ENCODE results near the gene UBE2D2.

UBE2D2 gene

DNA sequence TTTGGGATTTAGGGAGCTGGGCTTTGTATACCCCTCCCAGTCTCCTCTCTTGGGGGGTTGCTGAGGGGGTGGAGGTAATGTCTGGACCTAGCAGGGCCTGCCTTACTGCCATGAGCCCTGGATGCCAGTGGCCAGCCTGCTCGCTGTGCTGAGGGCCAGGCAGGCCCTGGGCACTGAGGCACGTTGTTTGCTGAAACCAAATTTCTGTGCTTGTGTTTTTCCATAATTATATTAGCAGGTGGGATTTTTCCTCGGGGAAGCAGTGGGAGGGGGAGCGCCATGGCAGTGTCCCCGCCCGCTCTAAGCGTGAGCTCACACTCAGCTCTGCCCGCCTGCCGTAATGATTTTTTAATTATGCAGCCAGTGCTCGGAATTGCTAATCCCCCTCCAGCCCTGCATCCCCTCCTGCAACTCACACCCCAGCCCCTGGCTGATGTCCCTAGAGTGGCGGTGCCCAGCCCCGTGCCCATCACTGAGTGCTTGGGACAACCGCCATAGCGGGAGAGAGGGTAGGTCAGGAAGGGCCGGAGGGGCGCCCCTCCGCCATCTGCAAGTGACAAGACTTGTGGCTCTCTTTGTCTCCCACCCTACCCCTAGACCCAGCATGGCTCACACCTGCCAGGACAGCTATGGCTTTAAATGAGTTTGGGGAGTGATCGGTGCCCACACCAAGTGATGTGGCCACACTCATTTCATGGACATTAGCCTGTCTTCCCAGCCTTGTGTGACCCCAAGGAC, 108.0 kb downstream of the UBE2D2 start:
- TF ChIP-seq, protein P1, sequence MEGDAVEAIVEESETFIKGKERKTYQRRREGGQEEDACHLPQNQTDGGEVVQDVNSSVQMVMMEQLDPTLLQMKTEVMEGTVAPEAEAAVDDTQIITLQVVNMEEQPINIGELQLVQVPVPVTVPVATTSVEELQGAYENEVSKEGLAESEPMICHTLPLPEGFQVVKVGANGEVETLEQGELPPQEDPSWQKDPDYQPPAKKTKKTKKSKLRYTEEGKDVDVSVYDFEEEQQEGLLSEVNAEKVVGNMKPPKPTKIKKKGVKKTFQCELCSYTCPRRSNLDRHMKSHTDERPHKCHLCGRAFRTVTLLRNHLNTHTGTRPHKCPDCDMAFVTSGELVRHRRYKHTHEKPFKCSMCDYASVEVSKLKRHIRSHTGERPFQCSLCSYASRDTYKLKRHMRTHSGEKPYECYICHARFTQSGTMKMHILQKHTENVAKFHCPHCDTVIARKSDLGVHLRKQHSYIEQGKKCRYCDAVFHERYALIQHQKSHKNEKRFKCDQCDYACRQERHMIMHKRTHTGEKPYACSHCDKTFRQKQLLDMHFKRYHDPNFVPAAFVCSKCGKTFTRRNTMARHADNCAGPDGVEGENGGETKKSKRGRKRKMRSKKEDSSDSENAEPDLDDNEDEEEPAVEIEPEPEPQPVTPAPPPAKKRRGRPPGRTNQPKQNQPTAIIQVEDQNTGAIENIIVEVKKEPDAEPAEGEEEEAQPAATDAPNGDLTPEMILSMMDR (IDR thresholded peaks at IDR 0.05), result no peak

DNA sequence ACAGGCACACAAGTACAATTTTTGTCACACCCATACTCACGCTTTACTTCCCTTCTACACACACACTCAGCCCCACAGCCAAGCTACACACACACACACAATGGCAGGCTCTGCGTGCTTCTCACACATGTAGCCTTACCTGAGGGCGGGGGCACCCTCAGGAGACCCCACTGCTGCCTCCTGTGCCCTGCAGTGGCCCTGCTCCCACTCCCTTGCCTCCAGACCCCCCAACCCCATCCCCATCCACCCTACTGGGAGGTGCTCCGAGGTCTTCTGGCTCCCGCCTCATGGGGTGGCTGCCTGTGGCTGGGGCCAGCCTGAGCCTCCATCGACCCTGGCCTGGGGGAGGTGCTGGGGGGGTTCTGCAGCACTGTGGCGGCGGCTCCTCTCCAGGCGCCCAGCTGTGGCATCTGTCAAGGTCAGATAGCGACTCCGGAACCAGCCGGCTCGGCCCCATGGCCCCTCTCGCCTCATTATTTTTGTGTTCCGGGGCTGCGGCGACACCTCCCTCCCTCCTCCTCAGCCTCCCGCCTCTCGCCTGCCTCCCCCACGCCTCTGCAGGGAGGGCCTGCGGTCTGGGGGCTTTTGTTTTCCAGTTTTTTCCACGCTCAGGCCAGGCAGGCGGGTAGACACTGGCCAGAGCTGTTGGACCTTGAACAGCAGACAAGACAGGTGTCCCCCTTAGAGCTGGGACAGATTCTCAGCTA, 108.7 kb downstream of the UBE2D2 start:
- TF ChIP-seq, protein P1 (IDR thresholded peaks at IDR 0.05), result no peak

DNA sequence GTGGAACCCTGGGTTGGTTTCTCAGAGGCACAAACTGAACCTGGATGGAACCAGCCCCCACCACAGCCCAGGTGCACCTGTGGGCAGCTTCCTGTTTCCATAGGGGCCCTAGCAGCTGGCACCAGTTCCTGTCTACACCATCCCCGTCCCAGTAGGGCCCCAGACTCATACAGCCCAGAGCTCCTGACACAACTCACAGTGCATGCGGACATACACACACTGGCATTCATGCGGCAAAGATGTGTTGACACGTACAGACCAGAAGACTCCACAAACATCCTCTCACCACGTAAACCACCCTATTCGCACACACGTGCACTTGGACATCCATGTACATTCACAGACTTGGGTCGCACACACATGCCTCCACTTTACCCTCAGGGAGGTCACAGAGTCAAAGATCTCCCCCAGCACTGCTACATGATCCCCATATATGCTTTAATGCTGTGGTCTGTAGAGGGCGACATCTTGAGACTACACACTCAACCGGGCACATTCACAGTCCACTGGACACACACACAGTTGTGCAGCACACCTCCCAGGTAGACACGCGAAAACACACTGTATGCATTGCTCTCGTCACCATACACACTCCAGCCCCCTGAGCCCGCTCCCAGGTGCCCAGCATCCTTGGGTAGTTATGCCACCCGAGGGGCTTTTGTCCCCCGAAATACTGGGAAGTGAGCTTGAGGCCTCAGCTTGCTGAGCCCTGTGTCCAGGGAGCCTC, 109.4 kb downstream of the UBE2D2 start:
- TF ChIP-seq, protein P1 (IDR thresholded peaks at IDR 0.05), result 0 out of 2 replicates have a peak, but pooled peaks have one; percentile 20

DNA sequence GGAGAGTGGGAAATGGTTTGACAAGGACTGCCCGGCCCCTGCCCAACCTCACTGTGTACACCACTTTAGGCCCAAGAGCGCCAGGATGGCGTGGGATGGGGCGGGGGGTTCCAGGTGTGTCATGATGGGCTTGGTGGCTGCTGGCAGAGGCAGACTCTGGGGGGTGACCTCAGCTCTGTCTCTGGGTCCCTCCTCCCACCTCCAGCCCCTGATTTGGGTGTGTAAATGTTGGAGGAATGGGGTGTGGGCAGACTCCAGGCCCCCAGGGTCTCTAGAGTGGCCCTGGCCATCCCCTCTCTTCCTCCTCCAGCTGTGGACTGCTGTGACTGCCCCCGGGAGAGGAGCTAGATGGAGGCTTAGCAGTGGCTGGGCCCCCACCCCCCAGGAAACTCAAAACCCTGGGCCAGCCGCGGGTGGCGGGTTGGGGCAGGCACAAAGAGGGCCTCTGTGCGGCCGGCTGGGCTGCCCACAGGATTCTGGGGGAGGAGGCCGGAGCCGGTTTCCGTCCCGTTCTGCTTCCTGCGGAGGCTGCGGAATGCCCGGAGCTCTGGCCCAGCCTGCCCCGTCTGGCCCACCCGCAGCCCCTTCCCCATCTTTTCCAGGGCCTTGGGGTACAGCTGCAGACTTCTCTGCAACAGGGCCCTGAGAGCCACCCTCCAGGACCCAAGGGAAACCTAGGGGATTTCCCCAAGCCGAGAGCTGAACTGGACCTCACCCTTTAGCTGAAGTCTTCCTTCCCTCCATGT, 110.1 kb downstream of the UBE2D2 start:
- TF ChIP-seq, protein P1 (IDR thresholded peaks at IDR 0.05), result no peak

DNA sequence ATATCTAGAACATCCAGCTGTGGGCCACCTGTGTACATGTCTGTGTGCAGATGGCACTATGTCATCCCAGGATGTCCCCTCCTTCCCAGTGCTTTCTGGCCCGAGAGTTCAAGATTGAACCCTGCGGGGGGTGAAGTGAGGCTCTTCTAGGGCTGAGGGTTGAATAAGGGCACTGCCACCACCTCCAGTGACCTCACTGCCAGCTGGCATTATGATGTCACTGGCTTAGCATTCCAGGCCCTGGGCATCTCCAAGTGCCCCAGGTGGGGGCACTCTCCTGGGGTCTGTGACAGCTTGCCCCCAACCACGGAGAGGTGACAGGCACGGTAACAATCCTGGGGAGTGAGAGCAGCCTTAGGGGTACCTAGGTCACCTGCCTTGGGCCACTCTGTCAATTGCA, 114.1 kb downstream of the UBE2D2 start:
- TF ChIP-seq, protein P1 (IDR thresholded peaks at IDR 0.05), result no peak

DNA sequence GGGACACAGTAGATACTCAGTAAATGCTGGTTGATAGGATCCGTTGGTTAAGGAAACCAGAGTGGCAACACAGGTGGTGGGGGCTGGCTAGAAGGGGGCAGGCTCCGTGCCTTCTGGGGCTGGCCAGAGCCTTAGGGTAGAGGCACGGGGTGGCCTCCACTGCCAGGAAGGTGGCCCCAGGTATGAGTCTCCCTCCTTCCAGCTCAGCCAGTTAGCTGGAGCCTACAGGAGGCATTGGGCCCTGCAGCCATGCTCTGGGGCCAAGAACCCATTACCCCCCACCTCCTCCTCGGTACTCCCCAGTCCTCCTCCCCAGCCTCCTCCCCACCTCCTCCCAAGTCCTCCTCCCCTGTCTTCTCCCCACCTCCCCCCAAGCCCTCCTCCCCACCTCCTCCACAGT, 114.7 kb downstream of the UBE2D2 start:
- TF ChIP-seq, protein P1 (IDR thresholded peaks at IDR 0.05), result no peak

DNA sequence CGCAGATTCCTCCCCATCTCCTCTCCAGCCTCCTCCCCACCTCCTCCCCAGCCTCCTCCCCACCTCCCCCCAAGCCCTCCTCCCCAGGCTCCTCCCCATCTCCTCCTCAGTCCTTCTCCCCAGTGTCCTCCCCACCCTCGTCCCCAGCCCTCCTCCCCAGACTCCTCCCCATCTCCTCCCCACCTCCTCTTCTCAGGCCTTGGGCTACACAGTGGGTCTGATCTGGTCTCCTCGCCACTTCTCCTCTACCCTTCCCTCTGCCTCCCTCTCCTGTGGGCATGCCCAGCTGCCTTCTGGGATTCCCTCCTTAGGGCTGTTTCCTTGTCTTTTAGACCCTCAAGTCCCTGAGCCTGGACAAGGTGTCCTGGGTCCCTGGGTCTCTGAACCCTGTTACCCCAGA, 115.3 kb downstream of the UBE2D2 start:
- TF ChIP-seq, protein P1 (IDR thresholded peaks at IDR 0.05), result no peak

Data from LNCAP (cell line).